GM21528 (cell line): ENCODE measurements around the gene ARL2.
"Not testable (repeated sequence)": the region's sequence is repeated elsewhere in the genome, so short reads cannot be mapped to it uniquely, and the experiment has no call there.

Experiments
- ATAC-seq: cut with Tn5 transposase; IDR thresholded peaks from one replicate; pipeline ENCODE4 v1.9.1; 2021; ENCODE audit warnings: mild to moderate bottlenecking, moderate library complexity; ENCODE audit not compliant: unreplicated experiment, low FRiP score

The ARL2 gene

GRCh38 chr11:65003968-65004367 lies 10.0 kb upstream of the ARL2 start:
- ATAC-seq: not testable (repeated sequence)

DNA sequence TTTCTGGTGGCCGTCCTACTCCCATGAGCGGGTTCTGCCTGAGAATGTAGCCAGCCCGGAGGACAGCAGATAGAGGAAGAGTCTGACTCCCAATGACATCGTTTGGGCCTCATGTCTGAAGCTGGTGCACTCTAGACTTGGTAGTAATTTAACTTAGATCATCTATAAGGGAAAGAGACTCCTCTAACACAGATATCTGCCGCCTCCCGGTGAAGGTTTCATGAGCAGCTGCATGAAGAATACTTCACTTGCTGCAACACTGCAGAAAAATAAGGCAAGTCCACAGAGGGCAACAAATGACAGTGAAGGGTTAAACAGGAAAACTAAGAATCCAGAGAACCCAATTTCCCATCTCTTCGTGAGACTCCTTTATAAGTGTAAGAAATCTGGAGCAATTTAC lies 5.9 kb upstream of the ARL2 start:
- no peak for ATAC-seq

DNA sequence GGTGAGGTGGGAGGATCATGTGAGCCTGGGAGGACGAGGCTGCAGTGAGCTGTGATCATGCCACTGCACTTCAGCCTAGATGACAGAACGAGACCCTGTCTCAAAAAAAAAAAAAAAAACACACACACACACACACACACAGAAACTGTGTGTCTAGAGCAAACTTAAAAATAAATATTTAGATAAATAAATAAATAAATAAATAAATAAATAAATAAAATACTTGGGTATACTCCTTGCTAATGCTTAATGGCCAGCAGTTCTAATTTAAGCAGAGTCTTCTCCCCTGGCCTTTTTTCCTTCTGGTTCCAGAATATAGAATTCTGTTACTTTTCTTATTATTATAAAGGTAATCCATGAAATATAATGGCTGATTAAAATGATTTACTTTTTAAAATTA lies 5.1 kb upstream of the ARL2 start:
- no peak for ATAC-seq

GRCh38 chr11:65013130-65013887 lies 651 bp upstream of the ARL2 start:
- ATAC-seq: peak; percentile 61

DNA sequence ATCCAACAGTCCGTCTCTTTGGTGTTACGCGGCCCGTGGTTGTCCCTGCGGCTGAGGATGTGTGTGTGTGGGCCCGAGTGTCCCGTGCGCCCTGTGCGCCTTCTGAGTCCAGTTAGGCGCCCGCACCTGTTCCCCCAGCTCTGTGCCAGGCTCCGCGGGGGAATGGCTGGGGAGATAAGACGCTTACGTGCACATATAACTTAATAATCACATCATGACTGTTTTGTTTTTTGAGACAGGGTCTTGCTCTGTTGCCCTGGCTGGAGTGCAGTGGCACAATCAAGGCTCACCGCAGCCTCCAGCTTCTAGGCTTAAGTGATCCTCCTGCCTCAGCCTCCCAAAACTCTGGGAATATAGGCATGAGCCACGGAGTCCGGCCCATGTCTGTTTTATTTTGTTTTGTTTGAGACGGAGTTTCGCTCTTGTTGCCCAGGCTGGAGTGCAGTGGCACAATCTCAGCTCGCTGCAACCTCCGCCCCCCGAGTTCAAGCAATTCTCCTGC lies 817 bp downstream of the ARL2 start:
- no peak for ATAC-seq

- ATAC-seq: no peak
These were observed 2.7 kb downstream of the ARL2 start for GRCh38 chr11:65016705-65017104.

DNA sequence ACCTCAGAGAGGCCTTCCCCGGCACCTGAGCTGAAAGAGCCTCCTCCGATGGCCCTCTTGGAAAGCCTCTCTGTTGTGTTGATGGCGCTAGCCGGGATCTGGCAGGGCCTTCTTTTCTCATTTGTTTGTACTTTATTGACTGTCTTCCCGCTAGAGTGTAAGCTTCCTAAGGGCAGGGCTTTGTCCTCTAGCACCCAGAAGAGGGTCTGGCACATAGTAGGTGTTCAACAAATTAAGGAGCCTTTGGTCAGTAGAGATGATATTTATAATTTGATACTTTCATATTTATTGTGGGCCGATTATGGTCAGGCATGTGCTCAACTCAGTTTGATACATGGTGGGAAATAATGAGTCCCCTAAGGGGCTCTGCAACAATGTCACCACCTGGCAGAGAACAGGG lies 4.0 kb downstream of the ARL2 start:
- no peak for ATAC-seq

- no peak for ATAC-seq
These were observed 5.9 kb downstream of the ARL2 start for GRCh38 chr11:65019824-65020223.

GRCh38 chr11:65021003-65021402 lies 7.0 kb downstream of the ARL2 start:
- no peak for ATAC-seq

- ATAC-seq: no peak
These were observed 7.5 kb downstream of the ARL2 start for GRCh38 chr11:65021509-65021908.

GRCh38 chr11:65023502-65023901 lies 9.5 kb downstream of the ARL2 start:
- ATAC-seq: not testable (repeated sequence)

GRCh38 chr11:65026810-65027209 lies 12.8 kb downstream of the ARL2 start:
- no peak for ATAC-seq

DNA sequence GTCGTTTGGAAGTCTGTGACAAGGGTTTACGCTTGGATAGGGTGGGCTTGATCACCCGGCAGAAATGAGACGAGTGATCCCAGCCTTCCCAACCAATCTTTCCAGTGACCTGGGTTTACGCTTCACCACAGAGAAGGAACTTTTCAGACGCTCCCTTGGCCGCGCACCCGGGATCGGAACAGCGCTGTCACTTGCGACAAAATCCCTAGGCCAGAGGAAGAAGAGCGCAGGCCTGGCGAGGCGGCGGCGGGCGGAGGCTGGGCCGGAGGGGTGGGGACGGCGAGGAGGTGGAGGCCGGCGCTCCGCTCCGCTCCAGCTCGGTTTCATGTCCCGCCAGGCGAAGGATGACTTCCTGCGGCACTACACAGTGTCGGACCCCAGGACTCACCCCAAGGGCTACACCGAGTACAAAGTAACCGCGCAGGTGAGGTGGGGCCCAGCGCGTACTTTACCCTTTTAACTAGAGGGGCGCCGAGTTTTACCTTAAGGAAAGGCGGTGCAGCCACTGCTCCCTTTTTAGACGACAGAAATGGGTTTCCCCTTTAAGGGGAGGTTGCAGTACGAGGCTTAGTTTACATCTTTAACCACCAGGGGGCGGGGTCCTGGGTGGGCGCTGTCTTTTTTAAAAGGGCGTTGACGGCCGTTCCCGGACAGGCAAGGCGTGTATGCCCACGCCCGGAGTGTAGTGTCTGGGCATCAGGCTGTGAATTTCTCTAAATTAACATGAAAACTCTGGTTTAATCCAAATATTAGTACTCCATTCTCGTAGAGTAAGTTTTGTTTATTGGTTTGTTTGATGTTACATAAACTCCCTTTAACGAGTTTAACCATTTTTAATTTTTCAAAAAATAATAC lies 13.5 kb downstream of the ARL2 start, which contains the start of gene SNX15:
Gene SNX15 (plus strand): TSS at position 227 of the 855 bp plus-strand sequence. CDS start 99 bp downstream, at position 326.
- ATAC-seq: peak; percentile 80

- ATAC-seq: no peak
These were observed 18.3 kb downstream of the ARL2 start for GRCh38 chr11:65032216-65032615.

DNA sequence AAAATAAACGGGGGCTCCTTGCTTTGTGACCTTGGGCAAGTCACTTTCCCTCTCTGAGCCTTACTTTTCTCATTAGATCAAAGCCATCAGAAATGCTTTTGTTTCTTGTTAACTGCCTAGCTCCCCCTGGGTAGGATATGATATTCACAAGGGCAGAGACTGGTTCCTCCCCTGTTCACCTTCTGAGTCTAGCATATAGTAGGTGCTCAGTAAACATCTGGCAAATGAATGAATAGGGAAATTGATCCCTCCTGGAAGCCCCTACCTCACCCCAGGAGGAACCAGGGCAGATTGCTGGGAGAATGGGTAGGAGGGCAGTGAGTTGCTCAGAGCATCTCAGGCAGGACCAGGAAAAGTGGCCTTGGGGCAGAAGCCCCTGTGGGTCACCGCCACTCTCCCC lies 20.5 kb downstream of the ARL2 start:
- no peak for ATAC-seq

DNA sequence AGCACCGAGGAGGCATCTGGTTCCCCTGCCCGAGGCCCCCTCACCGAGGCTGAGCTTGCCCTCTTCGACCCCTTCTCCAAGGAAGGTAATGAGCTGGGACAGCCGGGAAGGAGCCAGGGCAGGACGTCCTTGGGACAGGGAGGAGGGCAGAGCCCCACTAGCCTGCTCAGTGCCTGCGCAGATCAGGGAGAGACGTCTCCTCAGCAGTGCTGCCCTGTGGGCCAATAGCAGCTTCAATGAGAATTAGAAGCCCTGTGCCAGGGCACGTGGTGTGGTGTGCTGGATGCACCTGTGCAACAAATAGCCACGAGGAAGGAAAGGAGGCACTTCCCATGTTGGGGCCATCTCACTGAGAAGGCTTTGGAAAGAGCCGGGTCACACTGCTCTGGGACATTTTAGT lies 21.6 kb downstream of the ARL2 start:
- ATAC-seq: no peak

DNA sequence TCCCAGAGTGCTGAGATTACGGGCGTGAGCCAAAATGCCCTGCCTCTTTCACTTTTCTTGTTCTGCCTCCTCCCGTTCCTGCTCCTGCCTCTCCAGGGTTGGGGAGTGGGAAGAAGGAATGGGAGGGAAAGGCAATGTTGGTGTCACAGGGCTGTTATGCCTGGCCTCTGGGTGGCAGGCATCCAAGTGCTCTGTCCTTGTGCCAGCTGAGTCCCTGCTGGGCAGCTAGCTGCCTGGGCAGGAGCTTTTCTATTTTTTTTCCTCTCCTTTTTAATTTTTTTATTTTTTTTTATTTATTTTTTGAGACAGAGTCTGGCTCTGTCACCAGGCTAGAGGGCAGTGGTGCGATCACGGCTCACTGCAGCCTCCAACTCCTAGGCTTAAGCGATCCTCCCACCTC lies 23.0 kb downstream of the ARL2 start:
- no peak for ATAC-seq

DNA sequence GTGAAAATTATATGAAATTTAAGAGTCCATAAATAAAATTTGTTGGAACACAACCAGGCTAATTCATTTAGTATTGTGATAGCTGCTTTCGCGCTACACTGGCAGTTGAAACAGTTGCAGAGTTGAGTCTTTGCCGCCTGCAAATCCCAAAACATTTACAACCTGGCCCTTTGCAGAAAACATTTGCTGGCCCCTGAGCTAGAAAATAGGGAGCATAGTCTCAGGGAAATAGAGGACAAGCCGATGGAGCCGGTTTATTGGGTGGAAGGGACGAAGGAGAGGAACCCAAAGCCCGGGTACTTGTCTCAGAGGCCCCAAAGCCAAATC lies 26.5 kb downstream of the ARL2 start:
- no peak for ATAC-seq

DNA sequence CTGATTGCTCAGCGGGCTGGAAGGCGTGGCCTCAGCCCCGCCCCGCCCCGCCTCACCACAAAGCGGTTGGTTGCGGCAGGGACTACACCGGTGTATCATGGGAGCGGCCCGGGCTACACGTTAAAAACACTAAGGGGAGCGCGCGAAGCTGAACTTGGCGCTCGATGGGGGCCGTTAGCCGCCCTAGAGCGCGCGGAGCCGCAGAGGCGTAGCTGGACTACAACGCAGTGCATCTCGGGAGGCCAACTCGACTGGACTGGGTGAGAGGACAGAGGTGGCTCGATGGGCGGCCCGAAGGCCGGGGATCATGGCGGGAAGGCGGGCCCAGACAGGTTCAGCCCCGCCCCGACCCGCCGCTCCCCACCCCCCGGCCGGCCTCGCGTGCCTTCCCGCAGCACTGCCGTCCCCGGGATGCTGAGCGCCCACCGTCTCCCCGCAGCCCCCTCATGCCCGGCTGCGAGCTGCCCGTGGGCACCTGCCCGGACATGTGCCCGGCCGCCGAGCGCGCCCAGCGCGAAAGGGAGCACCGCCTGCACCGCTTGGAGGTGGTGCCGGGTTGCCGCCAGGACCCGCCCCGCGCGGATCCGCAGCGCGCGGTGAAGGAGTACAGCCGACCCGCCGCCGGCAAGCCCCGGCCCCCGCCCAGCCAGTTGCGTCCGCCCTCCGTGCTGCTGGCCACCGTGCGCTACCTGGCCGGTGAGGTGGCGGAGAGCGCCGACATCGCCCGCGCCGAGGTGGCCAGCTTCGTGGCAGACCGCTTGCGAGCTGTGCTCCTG lies 27.1 kb downstream of the ARL2 start, which contains the start of gene SAC3D1:
Gene SAC3D1 (plus strand): TSS at position 364 of the 776 bp plus-strand sequence. CDS start 83 bp downstream, at position 447.
- peak; percentile 76 for ATAC-seq

DNA sequence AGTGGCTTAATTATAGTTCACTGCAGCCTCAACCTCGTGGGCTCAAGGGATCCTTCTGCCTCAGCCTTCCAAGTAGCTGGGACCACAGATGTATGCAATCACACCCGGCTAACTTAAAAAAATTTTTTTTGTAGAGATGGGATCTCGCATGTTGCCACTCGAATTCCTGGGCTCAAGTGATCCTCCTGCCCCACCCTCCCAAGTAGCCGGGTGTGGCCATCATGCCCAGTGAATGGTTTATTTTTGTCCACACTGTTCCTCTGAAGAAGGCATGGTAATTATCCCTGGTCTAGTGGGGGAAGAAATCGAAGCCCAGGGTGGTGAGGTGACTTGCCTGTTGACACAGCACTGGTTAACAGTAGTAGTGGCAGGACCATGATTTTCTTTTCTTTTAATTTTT lies 28.9 kb downstream of the ARL2 start:
- ATAC-seq: no peak
